DND-41 (cell line): ENCODE data around the gene HIBADH.

Experiments
- EZH2 ChIP-seq: IDR thresholded peaks from 3 replicates; pipeline ENCODE4 v1.6.1; 2012; ENCODE audit warnings: borderline replicate concordance, low read depth, mild to moderate bottlenecking, moderate library complexity, low read length, inconsistent platforms; ENCODE audit not compliant: severe bottlenecking
- TF ChIP-seq, protein P1 (sequence below): IDR thresholded peaks from 2 replicates; pipeline ENCODE4 v1.5.1; 2012; ENCODE audit warnings: borderline replicate concordance, low read length, moderate library complexity, mild to moderate bottlenecking; ENCODE audit not compliant: poor library complexity, severe bottlenecking; ENCODE audit errors: extremely low read depth

DNA sequence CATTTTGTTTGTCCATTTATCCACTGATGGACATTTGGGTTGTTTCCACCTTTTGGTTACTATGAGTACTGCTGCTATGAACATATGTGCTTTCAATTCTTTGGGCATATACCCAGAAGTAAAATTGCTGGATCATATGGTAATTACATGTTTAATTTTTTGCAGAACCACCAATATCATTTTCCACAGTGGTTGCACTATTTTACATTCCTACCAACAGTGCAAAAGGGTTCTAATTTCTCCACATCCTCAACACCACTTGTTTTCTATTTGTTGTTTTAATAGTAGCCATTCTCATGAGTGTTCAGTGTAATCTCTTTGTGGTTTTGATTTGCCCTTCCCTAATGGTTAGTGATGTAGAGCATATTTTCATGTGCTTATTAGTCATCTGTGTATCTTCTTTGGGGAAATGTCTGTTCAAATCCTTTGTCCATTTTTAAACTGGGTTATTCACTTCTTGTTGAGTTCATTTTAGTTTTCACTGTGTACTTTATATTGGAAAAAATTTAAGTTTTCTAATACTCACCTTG, 101.9 kb downstream of the HIBADH start:
- TF ChIP-seq, protein P1, sequence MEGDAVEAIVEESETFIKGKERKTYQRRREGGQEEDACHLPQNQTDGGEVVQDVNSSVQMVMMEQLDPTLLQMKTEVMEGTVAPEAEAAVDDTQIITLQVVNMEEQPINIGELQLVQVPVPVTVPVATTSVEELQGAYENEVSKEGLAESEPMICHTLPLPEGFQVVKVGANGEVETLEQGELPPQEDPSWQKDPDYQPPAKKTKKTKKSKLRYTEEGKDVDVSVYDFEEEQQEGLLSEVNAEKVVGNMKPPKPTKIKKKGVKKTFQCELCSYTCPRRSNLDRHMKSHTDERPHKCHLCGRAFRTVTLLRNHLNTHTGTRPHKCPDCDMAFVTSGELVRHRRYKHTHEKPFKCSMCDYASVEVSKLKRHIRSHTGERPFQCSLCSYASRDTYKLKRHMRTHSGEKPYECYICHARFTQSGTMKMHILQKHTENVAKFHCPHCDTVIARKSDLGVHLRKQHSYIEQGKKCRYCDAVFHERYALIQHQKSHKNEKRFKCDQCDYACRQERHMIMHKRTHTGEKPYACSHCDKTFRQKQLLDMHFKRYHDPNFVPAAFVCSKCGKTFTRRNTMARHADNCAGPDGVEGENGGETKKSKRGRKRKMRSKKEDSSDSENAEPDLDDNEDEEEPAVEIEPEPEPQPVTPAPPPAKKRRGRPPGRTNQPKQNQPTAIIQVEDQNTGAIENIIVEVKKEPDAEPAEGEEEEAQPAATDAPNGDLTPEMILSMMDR: no peak
- TF ChIP-seq EZH2: no peak
